SKM-1 (cell line): ENCODE results near the gene RNF11.

Experiments used
- DNase-seq: peaks from one replicate; lab custom pipeline; 2025; ENCODE audit not compliant: unreplicated experiment; lab: John Stamatoyannopoulos, UW

RNF11 gene

GRCh38 chr1:51311826-51312225, 75.8 kb downstream of the RNF11 start:
- no peak for DNase-seq

DNA sequence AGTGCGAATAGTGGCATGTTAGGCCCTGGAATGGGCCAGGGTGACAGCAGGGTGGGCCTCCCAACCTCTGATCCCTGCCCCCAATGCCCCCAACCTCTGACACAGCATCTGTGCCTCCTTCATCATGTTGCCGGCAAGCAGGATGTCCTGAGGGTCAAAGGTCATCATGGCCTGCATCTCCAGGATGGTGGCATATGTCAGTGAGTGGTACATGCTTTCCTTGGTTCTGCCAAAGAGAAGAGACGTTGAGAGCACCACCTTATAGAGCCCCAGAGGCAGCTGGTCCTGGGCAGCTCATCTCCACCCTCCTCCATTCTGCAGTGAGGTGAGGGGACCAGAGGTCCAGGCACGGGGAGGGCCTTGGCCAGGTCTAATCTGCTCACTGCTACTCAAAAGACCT, 76.6 kb downstream of the RNF11 start:
- DNase-seq: no peak

- DNase-seq: no peak
Observed at GRCh38 chr1:51313268-51313852, 77.3 kb downstream of the RNF11 start.

GRCh38 chr1:51313961-51314777, 78.1 kb downstream of the RNF11 start:
- no peak for DNase-seq

DNA sequence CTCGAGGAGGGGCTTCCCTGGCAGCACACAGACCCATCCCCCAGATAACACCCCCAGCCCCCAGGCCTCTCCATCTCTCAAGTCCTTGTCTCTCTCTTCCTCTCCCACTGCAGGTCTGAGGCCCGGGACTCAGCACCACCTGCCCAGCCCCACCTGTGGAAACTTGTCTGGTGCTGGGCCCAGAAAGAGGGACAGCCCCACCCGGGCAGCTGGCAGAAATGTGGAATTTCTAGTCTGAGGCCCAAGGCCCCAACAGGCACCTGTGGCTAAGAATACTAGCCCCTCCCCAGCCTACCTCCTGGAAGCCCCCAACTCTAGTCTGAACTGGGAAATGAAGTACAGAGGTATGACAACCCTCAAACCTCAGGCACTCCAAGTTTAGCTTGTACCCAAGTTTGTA, 78.9 kb downstream of the RNF11 start:
- DNase-seq: no peak

DNA sequence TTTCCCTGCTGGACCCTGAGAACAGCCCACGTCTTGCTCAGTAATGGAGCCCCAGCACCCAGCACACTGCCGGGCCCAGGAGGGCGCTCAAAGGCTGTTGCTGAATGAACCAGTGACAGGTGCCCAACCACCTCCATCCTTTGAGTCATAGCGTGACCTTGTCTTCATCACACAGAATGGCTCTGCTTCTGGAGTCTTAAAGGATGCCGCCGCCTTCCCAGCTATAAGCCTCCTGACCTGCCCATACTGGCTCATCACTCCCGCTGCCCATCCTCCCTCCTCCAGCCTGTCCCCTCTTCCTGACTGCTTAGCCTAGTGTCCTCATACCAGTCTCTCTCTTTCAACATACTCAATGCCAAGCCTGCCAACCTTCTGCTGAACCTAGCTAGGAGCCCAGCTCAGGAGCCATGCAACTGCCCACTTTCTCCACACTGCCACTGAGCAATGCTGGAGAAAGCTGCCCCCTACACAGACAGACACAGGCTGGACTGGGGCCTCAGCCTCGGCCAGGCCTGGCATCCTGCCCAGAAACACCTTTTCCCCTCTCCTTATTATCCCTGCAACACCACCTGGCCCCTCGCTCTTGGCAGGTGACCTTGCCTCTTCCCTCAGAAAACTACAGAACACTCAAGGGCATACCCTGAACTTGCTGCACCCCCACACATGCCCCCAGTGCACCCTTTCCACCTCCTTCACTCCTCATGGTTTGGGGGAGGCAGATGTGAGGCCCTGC, 80.2 kb downstream of the RNF11 start:
- DNase-seq: no peak

DNA sequence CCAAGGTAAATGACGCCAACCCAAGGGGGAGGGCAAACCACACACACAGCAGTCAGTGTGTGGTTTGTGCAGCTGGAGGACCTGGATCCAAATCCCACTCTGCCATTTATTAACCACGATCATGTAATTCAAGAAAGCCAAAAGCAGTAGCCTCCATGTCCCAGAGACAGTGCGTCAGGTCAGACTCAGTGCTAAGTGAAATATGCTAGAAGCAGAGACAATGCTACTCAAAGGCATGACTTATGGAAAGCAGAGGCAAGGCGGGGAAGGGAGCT, 80.7 kb downstream of the RNF11 start:
- DNase-seq: no peak

DNA sequence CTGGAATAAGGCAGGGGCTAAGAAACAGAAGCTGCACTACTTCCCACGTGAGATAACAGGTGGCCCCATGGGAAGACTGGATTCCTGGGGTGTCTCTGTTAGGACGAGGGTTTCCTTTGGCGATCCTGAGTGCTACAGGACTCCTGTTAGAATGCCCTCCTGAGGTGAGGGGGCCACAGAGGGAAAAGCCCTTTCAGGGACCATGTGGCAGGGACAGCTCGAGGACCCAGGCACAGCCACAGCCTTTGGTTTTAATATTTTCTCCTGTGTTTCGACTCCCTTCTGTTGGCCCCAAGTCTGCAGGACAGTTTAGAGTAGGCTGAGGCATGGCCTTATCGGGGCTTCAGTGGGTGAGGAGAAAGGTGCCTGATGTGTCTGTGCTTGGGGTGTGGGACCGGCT, 81.7 kb downstream of the RNF11 start:
- DNase-seq: no peak

DNA sequence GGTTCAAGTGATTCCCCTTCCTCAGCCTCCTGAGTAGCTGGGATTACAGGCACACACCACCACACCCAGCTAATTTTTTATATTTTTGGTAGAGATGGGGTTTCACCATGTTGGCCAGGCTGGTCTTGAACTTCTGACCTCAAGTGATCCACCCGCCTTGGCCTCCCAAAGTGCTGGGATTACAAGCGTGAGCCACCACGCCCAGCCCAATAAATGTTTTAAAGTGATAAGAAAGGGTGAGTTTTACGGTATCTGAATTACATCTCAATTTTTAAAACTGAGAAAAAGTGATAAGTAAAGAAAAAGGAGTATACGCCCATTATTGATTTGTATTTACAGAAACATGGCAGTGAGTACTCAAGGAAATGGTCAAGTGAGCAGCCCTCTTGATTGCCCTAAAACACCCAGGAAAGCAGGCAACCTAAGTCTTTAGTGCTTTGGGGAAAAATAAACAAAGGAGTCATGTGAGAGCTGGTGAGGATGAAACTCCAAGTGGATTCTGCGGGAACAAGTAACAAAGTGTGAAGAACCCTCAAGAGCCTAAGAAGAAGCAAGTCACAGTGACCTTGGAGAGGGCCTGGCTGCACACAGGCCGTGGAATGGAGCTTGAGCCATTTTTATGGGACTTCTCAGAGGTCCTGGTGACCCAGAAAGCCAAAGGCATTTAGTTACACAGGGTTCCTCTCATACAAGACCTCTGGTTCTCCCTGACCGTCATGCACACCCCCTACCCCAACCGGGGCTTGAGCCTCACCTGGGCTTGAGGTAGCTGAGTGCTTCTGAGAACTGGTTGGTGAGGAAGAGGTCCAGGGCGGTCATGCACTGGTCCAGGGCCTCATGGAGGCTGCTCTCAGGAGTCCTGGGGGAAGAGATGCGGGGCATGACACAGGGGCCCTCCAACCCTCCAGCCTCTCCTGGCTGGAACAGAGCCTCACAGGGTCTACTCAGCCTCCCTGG, 85.2 kb downstream of the RNF11 start:
- DNase-seq: no peak

- no peak for DNase-seq
Observed at GRCh38 chr1:51321924-51322280, 85.8 kb downstream of the RNF11 start.

DNA sequence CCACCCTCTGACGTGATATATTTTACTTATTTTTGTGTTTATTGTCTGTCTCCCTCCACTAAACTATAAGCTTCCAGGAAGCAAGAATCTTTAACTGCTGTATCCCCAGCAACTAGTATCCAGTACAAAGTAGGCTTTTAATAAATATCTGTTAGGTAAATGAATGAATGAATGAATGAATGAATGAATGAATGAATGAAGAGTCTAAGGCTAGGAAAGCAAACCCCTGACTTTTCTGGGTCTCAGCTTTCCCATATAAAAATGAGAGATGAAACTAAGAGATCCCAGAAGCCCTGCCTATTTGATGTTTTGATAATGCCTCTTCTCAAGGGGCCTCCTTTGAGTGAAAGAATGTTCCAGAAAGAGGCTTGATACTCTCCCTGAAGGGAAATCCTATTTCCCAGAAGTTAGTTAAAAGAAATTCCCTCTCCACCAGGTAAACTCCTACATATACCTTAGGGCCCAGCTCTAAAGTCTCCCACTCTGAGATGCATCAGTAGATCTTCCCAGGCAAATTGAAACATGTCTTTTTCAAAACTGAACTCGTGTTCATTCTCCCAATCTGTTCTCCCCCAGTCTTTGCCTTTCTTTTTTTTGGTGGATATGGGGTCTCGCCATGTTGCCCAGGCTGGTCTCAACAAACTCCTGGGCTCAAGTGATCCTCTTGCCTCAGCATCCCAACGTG, 86.5 kb downstream of the RNF11 start:
- DNase-seq: no peak
